GM18867 (cell line): ENCODE results near the gene MYO1E.
A peak's percentile ranks its signal among the peaks of the same experiment; 100 is the strongest.
"Not testable (repeated sequence)": the region's sequence is repeated elsewhere in the genome, so short reads cannot be mapped to it uniquely, and the experiment has no call there.

Source experiments
- ATAC-seq: cut with Tn5 transposase; IDR thresholded peaks from one replicate; pipeline ENCODE4 v1.9.1; 2021; ENCODE audit warnings: mild to moderate bottlenecking, moderate library complexity; ENCODE audit not compliant: unreplicated experiment

The MYO1E gene

GRCh38 chr15:59295261-59296001 is 77.2 kb downstream of the MYO1E start:
- ATAC-seq = no peak

GRCh38 chr15:59294574-59295260 is 78.0 kb downstream of the MYO1E start:
- no peak for ATAC-seq

- ATAC-seq = no peak
Observed at GRCh38 chr15:59292442-59293151, 80.1 kb downstream of the MYO1E start.

DNA sequence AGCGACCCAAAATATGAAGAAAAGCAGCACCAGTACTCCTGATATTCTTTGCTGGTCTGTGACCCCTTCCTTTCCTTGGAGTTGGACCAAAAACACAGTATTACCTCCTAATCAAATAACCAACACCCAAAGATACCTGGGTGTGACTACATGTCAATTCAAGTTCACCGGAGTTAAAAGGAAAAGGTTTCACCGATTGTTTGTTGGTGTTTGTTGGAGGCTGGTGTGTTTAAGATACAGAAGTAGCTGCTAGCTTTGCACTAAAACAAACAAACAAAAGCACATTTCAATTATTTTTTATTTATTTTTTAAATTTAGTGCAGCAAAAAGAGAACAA is 81.5 kb downstream of the MYO1E start:
- no peak for ATAC-seq

DNA sequence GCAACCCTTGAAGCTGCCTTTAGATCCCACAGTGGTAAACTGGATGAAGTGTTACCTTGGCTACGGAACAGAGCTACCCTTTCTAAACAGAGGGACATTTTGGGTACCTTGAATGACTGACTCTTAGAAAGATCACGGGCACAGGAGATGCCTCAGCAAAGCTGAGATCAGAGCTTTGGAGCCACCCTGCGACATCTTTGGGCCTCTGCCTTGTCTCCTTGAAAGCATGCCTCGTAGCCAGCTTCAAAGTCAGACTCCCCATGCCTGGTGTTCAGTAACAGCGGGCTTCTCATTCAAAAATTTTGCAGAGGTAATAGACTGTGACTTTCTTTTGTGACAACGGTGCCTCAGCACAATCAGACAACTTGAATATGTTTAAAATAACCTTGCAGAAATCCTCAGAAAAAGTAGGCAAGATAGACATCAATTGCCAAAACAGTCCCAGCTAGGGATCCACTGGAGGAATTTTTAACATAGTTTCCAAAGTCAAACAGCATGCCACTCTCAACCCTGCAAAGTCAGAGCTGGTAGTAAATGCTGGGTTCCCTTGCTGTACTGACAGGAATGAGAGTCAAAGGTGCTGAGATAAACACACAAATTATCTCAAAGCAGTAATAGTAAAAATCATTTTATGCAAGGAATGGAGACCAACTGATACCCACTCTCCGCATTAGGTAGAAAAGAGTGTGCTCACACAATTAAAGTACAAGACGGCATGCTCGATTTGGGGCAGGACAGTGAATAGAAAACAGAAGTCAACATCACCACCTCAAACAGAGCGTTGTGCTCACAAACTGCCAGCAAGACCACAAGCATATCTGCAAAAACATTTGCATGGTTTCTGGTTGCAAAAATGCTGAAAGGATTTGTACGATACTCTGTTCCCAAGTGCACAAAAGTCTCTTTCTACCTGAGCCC is 82.1 kb downstream of the MYO1E start:
- ATAC-seq = no peak

DNA sequence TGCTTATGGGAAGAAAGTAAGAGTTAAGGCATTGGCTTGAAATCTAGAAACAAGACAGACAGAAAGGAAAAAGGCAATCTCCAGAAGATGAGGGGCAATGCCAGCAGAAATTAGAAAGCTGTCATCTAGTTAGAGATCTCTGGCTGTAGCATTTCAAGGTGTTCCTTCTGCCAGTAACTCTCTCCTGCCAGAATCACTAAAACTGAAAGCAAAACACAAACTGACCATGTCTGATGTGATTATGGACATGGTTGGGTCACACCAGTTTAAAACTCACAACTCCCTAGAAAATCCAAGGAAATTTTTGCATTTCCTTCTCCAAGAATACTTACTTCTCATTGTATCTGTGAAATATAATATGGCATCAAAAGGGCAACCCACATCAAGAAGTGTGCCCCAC is 83.1 kb downstream of the MYO1E start:
- ATAC-seq = no peak

GRCh38 chr15:59283717-59284391 is 88.8 kb downstream of the MYO1E start:
- ATAC-seq = no peak

DNA sequence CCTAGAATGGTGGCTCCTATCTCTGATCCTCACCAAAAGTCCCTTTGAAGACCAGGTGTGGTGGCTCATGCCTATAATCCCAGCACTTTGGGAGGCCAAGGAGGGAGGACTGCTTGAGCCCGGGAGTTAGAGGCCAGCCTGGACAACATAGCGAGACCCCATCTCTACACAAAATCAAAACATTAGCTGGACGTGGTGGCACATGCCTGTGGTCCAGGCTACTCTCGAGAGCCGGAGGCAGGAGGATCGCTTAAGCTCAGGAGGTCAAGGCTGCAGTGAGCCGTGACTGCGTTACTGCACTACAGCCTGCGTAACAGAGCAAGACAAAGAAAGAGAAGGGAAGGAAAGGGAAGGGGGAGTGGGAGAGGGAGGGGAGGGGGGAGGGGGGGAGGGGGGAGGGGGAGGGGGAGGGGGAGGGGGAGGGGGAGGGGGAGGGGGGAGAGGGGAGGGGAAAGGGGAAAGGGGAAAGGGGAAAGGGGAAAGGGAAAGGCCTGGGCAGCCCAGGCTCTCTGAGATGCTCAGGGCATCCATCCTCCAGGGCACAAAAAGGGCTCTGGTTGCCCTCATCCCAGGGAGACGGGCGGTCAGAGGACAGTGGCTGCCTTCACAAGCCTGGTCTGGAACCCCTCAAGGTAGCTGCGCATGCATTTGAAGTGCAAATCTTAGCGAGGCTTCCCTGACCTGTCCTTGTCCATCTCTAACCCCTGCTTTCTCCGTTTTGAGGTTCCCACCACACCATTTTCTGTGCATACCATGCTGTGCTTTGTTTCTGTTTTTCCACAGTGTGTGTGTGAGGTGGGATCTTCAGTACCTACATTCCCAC is 89.9 kb downstream of the MYO1E start:
- ATAC-seq = no peak

DNA sequence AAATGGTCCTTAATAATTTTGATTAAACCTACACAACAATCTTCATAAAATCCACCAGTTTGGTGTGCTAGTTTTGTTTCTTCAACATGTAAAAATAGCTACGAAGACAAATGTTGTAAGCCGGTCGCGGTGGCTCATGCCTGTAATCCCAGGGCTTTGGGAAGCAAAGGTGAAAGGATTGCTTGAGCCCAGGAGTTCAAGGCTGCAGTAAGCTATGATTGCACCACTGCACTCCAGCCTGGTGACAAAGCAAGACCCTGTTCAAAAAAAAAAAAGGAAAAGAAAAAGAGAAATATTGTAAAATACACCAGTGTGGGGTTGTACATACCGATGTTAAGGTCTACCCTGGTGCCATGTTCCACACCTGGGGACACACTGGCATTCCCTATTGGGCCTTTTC is 91.0 kb downstream of the MYO1E start:
- ATAC-seq = no peak

- no peak for ATAC-seq
Observed at GRCh38 chr15:59280855-59281254, 91.8 kb downstream of the MYO1E start.

GRCh38 chr15:59280292-59280691 is 92.4 kb downstream of the MYO1E start:
- ATAC-seq = not testable (repeated sequence)

- no peak for ATAC-seq
Observed at GRCh38 chr15:59279023-59279422, 93.6 kb downstream of the MYO1E start.

- no peak for ATAC-seq
Observed at GRCh38 chr15:59278120-59278519, 94.6 kb downstream of the MYO1E start.

DNA sequence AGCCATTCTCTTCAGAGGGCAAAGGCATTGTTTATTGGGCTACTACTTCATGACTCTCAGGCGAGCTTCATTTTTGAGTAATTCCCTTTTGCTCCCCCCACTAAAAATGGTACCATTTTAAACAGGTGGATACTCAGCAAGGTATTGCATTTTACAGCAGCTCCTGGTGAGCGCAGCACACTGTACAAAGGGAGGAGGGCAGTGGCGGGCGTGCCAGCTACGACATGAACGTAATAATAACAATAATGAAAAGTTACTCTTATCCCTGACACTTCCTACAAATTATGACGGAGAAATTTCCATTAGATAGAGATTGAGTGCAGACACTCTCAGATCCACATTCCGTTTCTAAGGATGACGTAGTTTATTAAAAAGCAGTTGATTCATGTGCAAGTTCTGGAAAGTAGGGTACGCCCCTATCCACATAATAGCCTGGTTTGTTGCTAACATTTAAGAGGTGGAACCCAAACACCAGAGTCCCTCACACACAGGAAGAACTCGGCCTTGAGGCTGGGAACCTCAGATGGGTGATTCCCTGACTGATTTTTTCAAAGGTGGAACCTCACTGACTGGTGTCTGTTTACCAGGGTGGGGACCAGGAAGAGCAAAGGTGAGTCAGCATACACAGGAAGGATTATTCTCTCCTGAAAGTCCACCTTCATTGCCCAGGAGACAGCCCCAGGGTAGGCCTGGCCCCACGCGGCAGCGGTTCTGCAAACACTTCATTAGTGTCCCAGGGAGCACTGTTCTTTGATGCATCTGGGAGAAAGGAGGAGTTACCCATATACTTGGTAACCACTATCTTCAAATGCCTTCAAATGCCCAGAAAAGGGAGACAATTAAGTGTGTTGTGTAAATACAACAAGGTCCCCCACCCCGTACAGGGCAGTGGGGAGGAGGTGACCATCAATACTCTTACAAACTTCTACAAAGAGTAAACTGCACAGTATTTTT is 96.2 kb downstream of the MYO1E start:
- ATAC-seq = no peak

DNA sequence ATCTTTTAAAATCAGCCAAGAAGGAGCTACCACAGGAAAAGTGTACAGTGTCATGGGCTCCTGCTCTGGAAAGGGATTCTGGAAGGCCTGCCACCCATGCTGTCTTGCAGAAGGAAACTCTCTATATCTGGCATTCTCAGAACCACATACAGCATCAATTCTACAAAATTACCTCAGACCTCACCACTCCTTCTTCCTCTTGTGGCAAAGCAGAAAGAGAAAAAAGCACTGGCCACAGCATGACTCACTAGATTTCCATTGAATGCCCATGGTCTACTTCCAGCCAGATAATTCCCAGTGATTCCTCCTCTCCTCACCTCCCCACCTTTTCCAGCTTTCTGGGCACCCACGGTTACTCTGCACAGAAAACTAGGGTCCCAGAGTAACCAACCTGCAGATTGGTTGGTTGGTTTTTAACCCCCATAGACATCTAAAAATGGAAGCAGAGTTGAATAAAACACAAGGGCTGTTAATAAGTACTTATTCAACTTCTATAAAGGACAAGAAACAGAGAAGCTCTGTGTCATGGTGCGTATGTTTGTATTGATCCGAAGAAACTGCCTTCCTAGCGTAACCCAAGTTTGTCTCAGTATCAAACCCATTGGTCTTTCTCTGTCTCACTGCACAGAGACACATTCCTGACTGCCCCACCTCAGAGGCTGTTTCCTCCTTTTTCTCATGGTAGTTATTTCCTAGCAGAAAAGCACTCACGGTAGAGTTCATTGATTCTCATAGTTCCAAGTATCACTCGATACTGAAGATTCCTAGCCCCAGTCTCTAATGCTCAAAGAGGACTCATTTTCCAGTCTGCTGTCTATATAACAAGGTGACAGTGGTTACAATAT is 98.3 kb downstream of the MYO1E start:
- peak; percentile 53 for ATAC-seq

GRCh38 chr15:59273234-59273633 is 99.4 kb downstream of the MYO1E start:
- no peak for ATAC-seq

DNA sequence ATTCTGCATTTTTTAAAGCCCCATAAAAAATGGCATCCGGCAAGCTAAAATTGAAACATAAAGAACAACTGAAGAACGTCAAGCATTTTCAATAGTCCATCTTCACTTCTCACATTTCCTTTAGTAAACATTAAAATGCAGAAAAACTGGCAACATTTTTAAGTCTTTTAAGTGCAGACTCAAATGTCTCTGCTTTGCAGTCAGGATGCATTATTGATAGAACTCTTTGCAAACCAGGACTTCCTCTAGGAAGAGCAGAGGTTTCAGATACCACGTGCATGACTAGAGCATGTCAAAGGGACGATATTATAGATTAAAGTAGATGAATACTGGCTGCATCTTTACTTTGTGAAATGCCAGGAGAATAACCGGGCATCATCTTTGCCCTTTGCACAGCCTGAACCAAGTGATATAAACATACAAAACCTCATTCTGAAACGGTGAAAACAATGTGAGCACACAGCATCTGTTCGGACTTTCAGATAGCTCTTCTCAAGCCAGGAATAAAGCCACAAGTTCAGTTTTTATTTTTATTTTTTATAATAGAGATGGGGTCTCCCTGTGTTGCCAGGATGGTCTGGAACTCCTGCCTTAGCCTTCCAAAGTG is 101.0 kb downstream of the MYO1E start:
- no peak for ATAC-seq
